Upper lobe of left lung (tissue), 4 donors: ENCODE measurements around the gene PRKN.

Experiments used
- CTCF ChIP-seq, 6 experiments: fragments of 450-650 bp in 4 of 6; fragments of 200-600 bp in 2 of 6; sonication (generic) in 2 of 6; IDR thresholded peaks; one replicate each; pipeline ENCODE4 v1.5.1; 2016 to 2019; ENCODE audit warnings: antibody characterized with exemption in 6 of 6
- EP300 ChIP-seq, 4 donors: sonication (generic); formaldehyde crosslinking; IDR thresholded peaks; one replicate each; pipeline ENCODE4 v1.5.1; 2017; ENCODE audit warnings: antibody characterized with exemption in 4 of 4, control low read depth in 2 of 4
- POLR2A ChIP-seq, 4 donors: fragments of 450-650 bp; IDR thresholded peaks; one replicate each; pipeline ENCODE4 v1.5.1; 2016 to 2017; ENCODE audit warnings: antibody characterized with exemption in 4 of 4, mild to moderate bottlenecking in 2 of 4
- POLR2AphosphoS5 ChIP-seq, 2 donors: sonication (generic); formaldehyde crosslinking; IDR thresholded peaks; one replicate each; pipeline ENCODE4 v1.5.1; 2017; ENCODE audit warnings: antibody characterized with exemption in 2 of 2

GRCh38 chr6:161844804-161845203 is 882.8 kb downstream of the PRKN start:
- TF ChIP-seq EP300 (IDR thresholded peaks at IDR 0.05) (no peak), POLR2AphosphoS5 (IDR thresholded peaks at IDR 0.05) (no peak), CTCF (IDR thresholded peaks at IDR 0.05) (no peak), POLR2A (IDR thresholded peaks at IDR 0.05) (no peak)
